ENCODE results near the gene KRTAP22-1.

KRTAP22-1 gene

DNA sequence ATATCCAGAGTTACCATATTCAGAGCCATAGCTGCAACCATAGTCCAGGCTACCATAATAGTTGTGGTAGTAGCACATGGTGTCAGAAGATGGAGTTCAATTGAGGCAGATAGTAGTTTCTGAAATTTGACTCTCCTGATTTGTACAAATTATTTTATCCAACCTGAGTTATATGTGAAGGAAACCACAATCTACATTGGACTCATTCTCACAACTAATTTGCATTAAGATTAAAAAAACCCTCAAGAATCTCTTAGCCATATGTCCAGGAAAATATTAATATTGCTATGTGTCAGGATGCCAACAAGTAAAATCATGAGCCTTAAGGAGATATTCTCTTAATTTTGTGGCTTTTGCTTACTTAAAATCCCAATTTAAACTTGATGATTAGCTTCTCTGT, 10.6 kb upstream of the KRTAP22-1 start, which contains the start of gene KRTAP22-2:
Gene KRTAP22-2, minus strand, starts transcription at position 101 of the 400 bp plus-strand sequence.
- H3K4ac ChIP-seq (ENCODE audit: low read depth in 1 of 2, low read length in 2 of 2): no peak within 1 kb of the TSS
- H3K4me1 ChIP-seq (ENCODE audit: control insufficient read depth, insufficient read depth, low read depth, low read length): no peaks in the 10 kb centered on the region
- no peak within 1 kb of the TSS for H3K23ac ChIP-seq (ENCODE audit: low read length in 2 of 2)
- H4K8ac ChIP-seq (ENCODE audit: low read length): no peak within 1 kb of the TSS
- H3K4me2 ChIP-seq (ENCODE audit: low read length, poor library complexity, severe bottlenecking): no peak within 1 kb of the TSS
- no peak within 1 kb of the TSS for H2BK120ac ChIP-seq (ENCODE audit: low read depth, low read length)
- no peaks in the 10 kb centered on the region for H3K79me1 ChIP-seq (replicated peaks; ENCODE audit: low read length, poor library complexity, severe bottlenecking)
- no peaks in the 10 kb centered on the region for H3K9me3 ChIP-seq (ENCODE audit: control insufficient read depth, low read length)
- H4K91ac ChIP-seq (ENCODE audit: low read length): no peak within 1 kb of the TSS
- H3K18ac ChIP-seq (ENCODE audit: low read depth in 1 of 2, low read length in 2 of 2): no peak within 1 kb of the TSS
- H2BK5ac ChIP-seq (ENCODE audit: low read depth, low read length, poor library complexity, severe bottlenecking): no peak within 1 kb of the TSS
- no peak within 1 kb of the TSS for H2AFZ ChIP-seq (ENCODE audit: low read depth, low read length)
- H3K27me3 ChIP-seq (ENCODE audit: control insufficient read depth in 1 of 2, insufficient read depth in 1 of 2, low read length in 2 of 2): no peaks in the 10 kb centered on the region
- no peak within 1 kb of the TSS for H3K14ac ChIP-seq (ENCODE audit: low read length in 2 of 2)
- no peak within 1 kb of the TSS for H3K27ac ChIP-seq (ENCODE audit: low read length, poor library complexity, severe bottlenecking)
- H3K36me3 ChIP-seq (ENCODE audit: control insufficient read depth in 1 of 2, insufficient read depth in 2 of 2, low read depth in 1 of 2, low read length in 2 of 2): no peaks in the 10 kb centered on the region
- H3K4me3 ChIP-seq (ENCODE audit: insufficient read depth in 1 of 2, low read depth in 1 of 2, low read length in 2 of 2): no peak within 1 kb of the TSS
- H2AK5ac ChIP-seq (ENCODE audit: low read length, severe bottlenecking): no peak within 1 kb of the TSS
- no peak for DNase-seq
- no peak within 1 kb of the TSS for H3K9ac ChIP-seq (ENCODE audit: low read length)
- no peak within 1 kb of the TSS for H2BK12ac ChIP-seq (ENCODE audit: low read length in 2 of 2)
- no peak within 1 kb of the TSS for H2BK15ac ChIP-seq (ENCODE audit: low read depth, poor library complexity, severe bottlenecking)

GRCh38 chr21:30592140-30592539, 8.7 kb upstream of the KRTAP22-1 start, which contains the start of gene KRTAP6-3:
Gene KRTAP6-3, plus strand, starts transcription at chr21:30592440. Its CDS starts 6 bp downstream, at chr21:30592446.
- Histone ChIP-seq H3K27ac (ENCODE audit: low read length, poor library complexity, severe bottlenecking) (no peak within 1 kb of the TSS), H3K9me3 (ENCODE audit: control insufficient read depth, low read length) (no peaks in the 10 kb centered on the region), H3K18ac (ENCODE audit: low read depth in 1 of 2, low read length in 2 of 2) (no peak within 1 kb of the TSS), H3K9ac (ENCODE audit: low read length) (no peak within 1 kb of the TSS), H3K79me1 (replicated peaks; ENCODE audit: low read length, poor library complexity, severe bottlenecking) (no peaks in the 10 kb centered on the region), H2BK120ac (ENCODE audit: low read depth, low read length) (no peak within 1 kb of the TSS), H3K23ac (ENCODE audit: low read length in 2 of 2) (no peak within 1 kb of the TSS), H4K91ac (ENCODE audit: low read length) (no peak within 1 kb of the TSS), H3K4me2 (ENCODE audit: low read length, poor library complexity, severe bottlenecking) (no peak within 1 kb of the TSS), H2AFZ (ENCODE audit: low read depth, low read length) (no peak within 1 kb of the TSS), H3K4me3 (ENCODE audit: insufficient read depth in 1 of 2, low read depth in 1 of 2, low read length in 2 of 2) (no peak within 1 kb of the TSS), H3K4ac (ENCODE audit: low read depth in 1 of 2, low read length in 2 of 2) (no peak within 1 kb of the TSS), H3K27me3 (ENCODE audit: control insufficient read depth in 1 of 2, insufficient read depth in 1 of 2, low read length in 2 of 2) (no peaks in the 10 kb centered on the region), H3K36me3 (ENCODE audit: control insufficient read depth in 1 of 2, insufficient read depth in 2 of 2, low read depth in 1 of 2, low read length in 2 of 2) (no peaks in the 10 kb centered on the region), H3K4me1 (ENCODE audit: control insufficient read depth, insufficient read depth, low read depth, low read length) (no peaks in the 10 kb centered on the region), H3K14ac (ENCODE audit: low read length in 2 of 2) (no peak within 1 kb of the TSS), H2BK12ac (ENCODE audit: low read length in 2 of 2) (no peak within 1 kb of the TSS), H2AK5ac (ENCODE audit: low read length, severe bottlenecking) (no peak within 1 kb of the TSS), H4K8ac (ENCODE audit: low read length) (no peak within 1 kb of the TSS), H2BK15ac (ENCODE audit: low read depth, poor library complexity, severe bottlenecking) (no peak within 1 kb of the TSS), H2BK5ac (ENCODE audit: low read depth, low read length, poor library complexity, severe bottlenecking) (no peak within 1 kb of the TSS)
- 85% methylated on average over 4 of the region's 4 CpGs for WGBS
- DNase-seq: no peak

GRCh38 chr21:30598802-30599201, 2.1 kb upstream of the KRTAP22-1 start, which contains the start of gene KRTAP6-2:
Gene KRTAP6-2, minus strand, starts transcription at chr21:30598902. Its CDS starts 28 bp downstream, at chr21:30598874.
- H2BK12ac ChIP-seq (ENCODE audit: low read length in 2 of 2): no peak within 1 kb of the TSS
- H3K18ac ChIP-seq (ENCODE audit: low read depth in 1 of 2, low read length in 2 of 2): no peak within 1 kb of the TSS
- no peak within 1 kb of the TSS for H2BK15ac ChIP-seq (ENCODE audit: low read depth, poor library complexity, severe bottlenecking)
- 91% methylated on average over 6 of the region's 6 CpGs for WGBS
- no peaks in the 10 kb centered on the region for H3K79me1 ChIP-seq (replicated peaks; ENCODE audit: low read length, poor library complexity, severe bottlenecking)
- no peak within 1 kb of the TSS for H2AFZ ChIP-seq (ENCODE audit: low read depth, low read length)
- no peak within 1 kb of the TSS for H2AK5ac ChIP-seq (ENCODE audit: low read length, severe bottlenecking)
- H3K4me2 ChIP-seq (ENCODE audit: low read length, poor library complexity, severe bottlenecking): no peak within 1 kb of the TSS
- H3K4ac ChIP-seq (ENCODE audit: low read depth in 1 of 2, low read length in 2 of 2): no peak within 1 kb of the TSS
- H3K14ac ChIP-seq (ENCODE audit: low read length in 2 of 2): no peak within 1 kb of the TSS
- H4K8ac ChIP-seq (ENCODE audit: low read length): no peak within 1 kb of the TSS
- no peak within 1 kb of the TSS for H3K27ac ChIP-seq (ENCODE audit: low read length, poor library complexity, severe bottlenecking)
- no peak within 1 kb of the TSS for H3K23ac ChIP-seq (ENCODE audit: low read length in 2 of 2)
- H2BK120ac ChIP-seq (ENCODE audit: low read depth, low read length): no peak within 1 kb of the TSS
- H3K9ac ChIP-seq (ENCODE audit: low read length): no peak within 1 kb of the TSS
- no peak within 1 kb of the TSS for H4K91ac ChIP-seq (ENCODE audit: low read length)
- no peak within 1 kb of the TSS for H3K4me3 ChIP-seq (ENCODE audit: insufficient read depth in 1 of 2, low read depth in 1 of 2, low read length in 2 of 2)
- peaks cover 5% of the 10 kb centered on the region for H3K9me3 ChIP-seq (ENCODE audit: control insufficient read depth, low read length)
- no peak for DNase-seq
- H3K27me3 ChIP-seq (ENCODE audit: control insufficient read depth in 1 of 2, insufficient read depth in 1 of 2, low read length in 2 of 2): no peaks in the 10 kb centered on the region
- H3K4me1 ChIP-seq (ENCODE audit: control insufficient read depth, insufficient read depth, low read depth, low read length): no peaks in the 10 kb centered on the region
- H3K36me3 ChIP-seq (ENCODE audit: control insufficient read depth in 1 of 2, insufficient read depth in 2 of 2, low read depth in 1 of 2, low read length in 2 of 2): no peaks in the 10 kb centered on the region
- no peak within 1 kb of the TSS for H2BK5ac ChIP-seq (ENCODE audit: low read depth, low read length, poor library complexity, severe bottlenecking)

GRCh38 chr21:30605968-30606367, 5.1 kb downstream of the KRTAP22-1 start:
- H3K4me3 ChIP-seq (ENCODE audit: insufficient read depth in 1 of 2, low read depth in 1 of 2, low read length in 2 of 2): no peak overlapping the region
- 49% methylated on average over 2 of the region's 2 CpGs for WGBS
- H3K27ac ChIP-seq (ENCODE audit: low read length, poor library complexity, severe bottlenecking): no peak overlapping the region
- H4K8ac ChIP-seq (ENCODE audit: low read length): no peak overlapping the region
- no peak overlapping the region for H3K9ac ChIP-seq (ENCODE audit: low read length)
- H3K27me3 ChIP-seq (ENCODE audit: control insufficient read depth in 1 of 2, insufficient read depth in 1 of 2, low read length in 2 of 2): no peaks in the 10 kb centered on the region
- H2AK5ac ChIP-seq (ENCODE audit: low read length, severe bottlenecking): no peak overlapping the region
- H2BK15ac ChIP-seq (ENCODE audit: low read depth, poor library complexity, severe bottlenecking): no peak overlapping the region
- H3K36me3 ChIP-seq (ENCODE audit: control insufficient read depth in 1 of 2, insufficient read depth in 2 of 2, low read depth in 1 of 2, low read length in 2 of 2): no peaks in the 10 kb centered on the region
- DNase-seq: no peak
- H2BK12ac ChIP-seq (ENCODE audit: low read length in 2 of 2): no peak overlapping the region
- no peak overlapping the region for H2AFZ ChIP-seq (ENCODE audit: low read depth, low read length)
- H2BK120ac ChIP-seq (ENCODE audit: low read depth, low read length): no peak overlapping the region
- H3K18ac ChIP-seq (ENCODE audit: low read depth in 1 of 2, low read length in 2 of 2): no peak overlapping the region
- H3K4ac ChIP-seq (ENCODE audit: low read depth in 1 of 2, low read length in 2 of 2): no peak overlapping the region
- no peaks in the 10 kb centered on the region for H3K4me1 ChIP-seq (ENCODE audit: control insufficient read depth, insufficient read depth, low read depth, low read length)
- no peak overlapping the region for H3K23ac ChIP-seq (ENCODE audit: low read length in 2 of 2)
- no peak overlapping the region for H3K14ac ChIP-seq (ENCODE audit: low read length in 2 of 2)
- H2BK5ac ChIP-seq (ENCODE audit: low read depth, low read length, poor library complexity, severe bottlenecking): no peak overlapping the region
- H3K4me2 ChIP-seq (ENCODE audit: low read length, poor library complexity, severe bottlenecking): no peak overlapping the region
- peaks cover 8% of the 10 kb centered on the region for H3K9me3 ChIP-seq (ENCODE audit: control insufficient read depth, low read length)
- no peaks in the 10 kb centered on the region for H3K79me1 ChIP-seq (replicated peaks; ENCODE audit: low read length, poor library complexity, severe bottlenecking)
- H4K91ac ChIP-seq (ENCODE audit: low read length): no peak overlapping the region
